Thoracic aorta (tissue), 2 donors: Measurements from ENCODE around the gene LRP8. TPM values are rescaled to one million over a fixed set of nuclear protein-coding genes. Genes with fewer than 3 reads are reported as not detected.

Experiments used
- ATAC-seq: fragments of 150-250 bp; one replicate; pipeline ENCODE4 v1.8.0; 2017; ENCODE audit warnings: low read depth; ENCODE audit not compliant: insufficient number of reproducible peaks, low FRiP score
- DNase-seq: peaks from one replicate; pipeline ENCODE4 v3.0.0-alpha.2; 2020; ENCODE audit warnings: low spot score
- H3K27ac ChIP-seq, 2 donors: fragments of 200-600 bp; sonication (generic); 1 replicate in 1 of 2; 2 replicates in 1 of 2; pipeline ENCODE4 v1.5.1; 2016; ENCODE audit warnings: mild to moderate bottlenecking in 2 of 2, moderate library complexity in 2 of 2
- H3K27me3 ChIP-seq: fragments of 200-600 bp; sonication (generic); replicated peaks from 2 replicates; pipeline ENCODE4 v1.6.0; 2016; ENCODE audit warnings: mild to moderate bottlenecking; ENCODE audit not compliant: insufficient read depth
- H3K36me3 ChIP-seq: fragments of 200-600 bp; sonication (generic); one replicate; pipeline ENCODE4 v1.5.1; 2016
- H3K4me1 ChIP-seq, 2 donors: fragments of 200-600 bp; sonication (generic); 1 replicate in 1 of 2; 2 replicates in 1 of 2; pipeline versions ENCODE4 v1.5.1 to v1.6.0; 2016; ENCODE audit warnings: low read depth in 2 of 2, mild to moderate bottlenecking in 1 of 2; ENCODE audit not compliant: control insufficient read depth in 1 of 2
- H3K4me3 ChIP-seq: fragments of 200-600 bp; sonication (generic); 2 replicates; pipeline ENCODE4 v1.5.1; 2016; ENCODE audit warnings: mild to moderate bottlenecking
- H3K9me3 ChIP-seq: fragments of 200-600 bp; sonication (generic); 2 replicates; pipeline ENCODE4 v1.5.1; 2016
- CTCF ChIP-seq: fragments of 200-600 bp; sonication (generic); IDR thresholded peaks from one replicate; pipeline ENCODE4 v1.5.1; 2019; ENCODE audit warnings: antibody characterized with exemption
- total RNA-seq, 2 donors: library from RNA; depleted of rRNA; stranded (reverse); fragments of >200 nt; gene quantifications; one replicate each; pipeline versions ENCODE4 v1.1.0 to v1.2.3, GENCODE V29; 2016

The LRP8 gene
- total RNA-seq, 2 donors from 2014 or later = 14.1 to 24.1 TPM

- Histone ChIP-seq H3K9me3 (no peaks in the 10 kb centered on the region), H3K36me3 (no peaks in the 10 kb centered on the region), H3K27ac (peak overlapping the region; percentile 50 to 52), H3K4me3 (peak overlapping the region; percentile 94), H3K4me1 (peaks cover 7 to 19% of the 10 kb centered on the region in 2 donors), H3K27me3 (no peaks in the 10 kb centered on the region)
- ATAC-seq = no peak
- no peak for DNase-seq
- no peak for TF ChIP-seq CTCF
These were observed 522 bp downstream of the LRP8 start for GRCh38 chr1:53327182-53327913.

GRCh38 chr1:53326598-53327181, 1.2 kb downstream of the LRP8 start:
- Histone ChIP-seq H3K4me3 (peak overlapping the region; percentile 94), H3K27ac (peak overlapping the region in 1 of 2 donors; percentile 52), H3K36me3 (no peaks in the 10 kb centered on the region), H3K4me1 (peaks cover 7 to 19% of the 10 kb centered on the region in 2 donors), H3K27me3 (no peaks in the 10 kb centered on the region), H3K9me3 (no peaks in the 10 kb centered on the region)
- TF ChIP-seq CTCF = no peak
- no peak for ATAC-seq
- DNase-seq = no peak

GRCh38 chr1:53326088-53326597, 1.7 kb downstream of the LRP8 start:
- Histone ChIP-seq H3K4me1 (peaks cover 7 to 19% of the 10 kb centered on the region in 2 donors), H3K36me3 (no peaks in the 10 kb centered on the region), H3K27me3 (no peaks in the 10 kb centered on the region), H3K27ac (peak overlapping the region; percentile 41 to 57), H3K4me3 (peak overlapping the region; percentile 94), H3K9me3 (no peaks in the 10 kb centered on the region)
- no peak for TF ChIP-seq CTCF
- peak; percentile 85 for DNase-seq
- peak; percentile 39 for ATAC-seq

GRCh38 chr1:53325326-53326087, 2.4 kb downstream of the LRP8 start:
- DNase-seq (no peak), ATAC-seq (no peak)
- TF ChIP-seq CTCF = no peak
- Histone ChIP-seq H3K4me3 (peak overlapping the region; percentile 94), H3K4me1 (peaks cover 7 to 19% of the 10 kb centered on the region in 2 donors), H3K27ac (peak overlapping the region; percentile 41 to 57), H3K9me3 (no peaks in the 10 kb centered on the region), H3K27me3 (no peaks in the 10 kb centered on the region), H3K36me3 (no peaks in the 10 kb centered on the region)
